HL-60 (cell line): ENCODE results near the gene NDUFV3.

ENCODE experiments used
- DNase-seq, 2 experiments: peaks; one replicate each; pipeline ENCODE4 v3.0.0-alpha.2; 2010 to 2020; ENCODE audit warnings: low read depth in 1 of 2, low spot score in 1 of 2
- H3K27ac ChIP-seq: fragments of 250-450 bp; sonication (Bioruptor Pico); replicated peaks from 2 replicates; pipeline ENCODE4 v1.5.1; 2020; ENCODE audit warnings: mild to moderate bottlenecking, moderate library complexity
- H3K27me3 ChIP-seq: fragments of 250-450 bp; sonication (Bioruptor Pico); 2 replicates; pipeline ENCODE4 v1.5.1; 2021; ENCODE audit warnings: mild to moderate bottlenecking, moderate library complexity; ENCODE audit not compliant: insufficient read depth, poor library complexity, severe bottlenecking
- H3K4me3 ChIP-seq: replicated peaks from 2 replicates; pipeline ENCODE4 v1.5.1; 2011; ENCODE audit warnings: mild to moderate bottlenecking, control low read depth, low read length; ENCODE audit not compliant: insufficient read depth
- CTCF ChIP-seq: IDR thresholded peaks from one replicate; pipeline ENCODE4 v1.5.1; 2011; ENCODE audit warnings: low read length, control low read depth, inconsistent platforms; ENCODE audit not compliant: insufficient read depth
- GABPA ChIP-seq: IDR thresholded peaks from 2 replicates; pipeline ENCODE4 v1.6.1; 2012; ENCODE audit warnings: low read depth
- POLR2AphosphoS5 ChIP-seq: IDR thresholded peaks from 2 replicates; pipeline ENCODE4 v1.6.1; 2012; ENCODE audit warnings: low read depth
- SPI1 ChIP-seq: IDR thresholded peaks from 2 replicates; pipeline ENCODE4 v1.6.1; 2012; ENCODE audit warnings: low read depth, mild to moderate bottlenecking, borderline replicate concordance
- TF ChIP-seq, protein P1 (sequence below): IDR thresholded peaks from 2 replicates; pipeline ENCODE4 v1.6.1; 2012; ENCODE audit warnings: low read depth; ENCODE audit not compliant: insufficient replicate concordance

The NDUFV3 gene

DNA sequence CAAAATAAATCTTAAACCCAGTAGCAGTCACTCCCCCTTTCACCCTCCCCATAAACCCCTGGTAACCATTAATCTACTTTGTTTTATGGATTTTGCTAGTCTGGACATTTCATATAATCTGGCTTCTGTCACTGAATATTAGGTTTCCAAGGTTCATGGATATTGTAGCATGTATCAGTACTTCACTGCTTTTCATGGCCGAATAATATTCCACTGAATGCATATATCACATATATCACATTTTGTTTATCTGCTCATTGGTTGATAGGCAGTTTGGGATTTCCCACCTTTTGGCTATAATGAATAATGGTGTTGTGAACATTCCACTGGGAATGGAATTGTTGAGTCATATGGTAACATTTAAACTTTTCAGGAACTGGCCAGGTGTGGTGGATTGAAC lies 9.2 kb upstream of the NDUFV3 start:
- H3K27me3 ChIP-seq, result no peaks in the 10 kb centered on the region
- TF ChIP-seq, protein P1, sequence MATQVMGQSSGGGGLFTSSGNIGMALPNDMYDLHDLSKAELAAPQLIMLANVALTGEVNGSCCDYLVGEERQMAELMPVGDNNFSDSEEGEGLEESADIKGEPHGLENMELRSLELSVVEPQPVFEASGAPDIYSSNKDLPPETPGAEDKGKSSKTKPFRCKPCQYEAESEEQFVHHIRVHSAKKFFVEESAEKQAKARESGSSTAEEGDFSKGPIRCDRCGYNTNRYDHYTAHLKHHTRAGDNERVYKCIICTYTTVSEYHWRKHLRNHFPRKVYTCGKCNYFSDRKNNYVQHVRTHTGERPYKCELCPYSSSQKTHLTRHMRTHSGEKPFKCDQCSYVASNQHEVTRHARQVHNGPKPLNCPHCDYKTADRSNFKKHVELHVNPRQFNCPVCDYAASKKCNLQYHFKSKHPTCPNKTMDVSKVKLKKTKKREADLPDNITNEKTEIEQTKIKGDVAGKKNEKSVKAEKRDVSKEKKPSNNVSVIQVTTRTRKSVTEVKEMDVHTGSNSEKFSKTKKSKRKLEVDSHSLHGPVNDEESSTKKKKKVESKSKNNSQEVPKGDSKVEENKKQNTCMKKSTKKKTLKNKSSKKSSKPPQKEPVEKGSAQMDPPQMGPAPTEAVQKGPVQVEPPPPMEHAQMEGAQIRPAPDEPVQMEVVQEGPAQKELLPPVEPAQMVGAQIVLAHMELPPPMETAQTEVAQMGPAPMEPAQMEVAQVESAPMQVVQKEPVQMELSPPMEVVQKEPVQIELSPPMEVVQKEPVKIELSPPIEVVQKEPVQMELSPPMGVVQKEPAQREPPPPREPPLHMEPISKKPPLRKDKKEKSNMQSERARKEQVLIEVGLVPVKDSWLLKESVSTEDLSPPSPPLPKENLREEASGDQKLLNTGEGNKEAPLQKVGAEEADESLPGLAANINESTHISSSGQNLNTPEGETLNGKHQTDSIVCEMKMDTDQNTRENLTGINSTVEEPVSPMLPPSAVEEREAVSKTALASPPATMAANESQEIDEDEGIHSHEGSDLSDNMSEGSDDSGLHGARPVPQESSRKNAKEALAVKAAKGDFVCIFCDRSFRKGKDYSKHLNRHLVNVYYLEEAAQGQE, result no peak
- TF ChIP-seq SPI1, result no peak
- no peak for TF ChIP-seq CTCF
- TF ChIP-seq GABPA, result no peak
- no peak for TF ChIP-seq POLR2AphosphoS5
- DNase-seq, result no peak
- no peak overlapping the region for H3K4me3 ChIP-seq
- no peak overlapping the region for H3K27ac ChIP-seq

GRCh38 chr21:42887326-42887725 lies 5.8 kb upstream of the NDUFV3 start:
- Histone ChIP-seq H3K27me3 (no peaks in the 10 kb centered on the region), H3K27ac (no peak overlapping the region), H3K4me3 (no peak overlapping the region)
- peak in 1 of 2 experiments; percentile 12 for DNase-seq
- no peak for TF ChIP-seq GABPA
- TF ChIP-seq POLR2AphosphoS5, result no peak

DNA sequence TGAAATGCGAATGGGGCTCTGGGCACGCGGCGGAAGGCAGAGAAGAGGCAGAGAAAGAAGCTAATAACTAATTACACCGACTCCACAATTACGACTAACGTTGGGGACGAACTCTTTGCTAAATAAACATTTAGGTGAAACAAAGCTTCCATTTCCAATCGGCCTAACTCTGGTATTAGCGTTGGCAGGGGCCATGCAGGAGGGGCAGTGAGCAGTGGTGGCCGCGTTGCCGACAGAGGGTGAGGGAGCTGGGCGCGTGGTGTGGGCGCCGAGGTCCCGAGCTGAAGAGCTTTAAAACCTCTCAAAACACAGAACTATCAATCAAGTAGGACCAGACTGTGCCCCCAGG lies 553 bp upstream of the NDUFV3 start:
- H3K27me3 ChIP-seq, result no peaks in the 10 kb centered on the region
- H3K4me3 ChIP-seq, result peak overlapping the region; percentile 55
- no peak for DNase-seq
- TF ChIP-seq POLR2AphosphoS5 (no peak), SPI1 (no peak), GABPA (no peak), CTCF (no peak)
- TF ChIP-seq, protein P1, result no peak
- H3K27ac ChIP-seq, result peak overlapping the region; percentile 92

- TF ChIP-seq SPI1, result no peak
- TF ChIP-seq, protein P1, result no peak
- no peak for TF ChIP-seq CTCF
- no peak for TF ChIP-seq GABPA
- no peak for TF ChIP-seq POLR2AphosphoS5
- no peak for DNase-seq
- no peak overlapping the region for H3K27ac ChIP-seq
- no peak overlapping the region for H3K4me3 ChIP-seq
- H3K27me3 ChIP-seq, result no peaks in the 10 kb centered on the region
Observed at GRCh38 chr21:42900446-42900845, 7.3 kb downstream of the NDUFV3 start.
